Smooth muscle cell (in vitro differentiated cells): ENCODE measurements around the gene SQOR. TPM values are rescaled to one million over a fixed set of nuclear protein-coding genes. Genes with fewer than 3 reads are reported as not detected.

ENCODE experiments used
- DNase-seq: peaks from one replicate; lab custom pipeline; 2025; ENCODE audit not compliant: unreplicated experiment; lab: John Stamatoyannopoulos, UW
- H2AFZ ChIP-seq: fragments of 200-600 bp; sonication (generic); 2 replicates; pipeline ENCODE4 v1.6.0; 2016; ENCODE audit warnings: antibody characterized with exemption, low read depth, mild to moderate bottlenecking
- H3F3A ChIP-seq: fragments of 200-600 bp; sonication (generic); 2 replicates; pipeline ENCODE4 v1.6.0; 2017; ENCODE audit warnings: antibody characterized with exemption, low read depth
- H3K27ac ChIP-seq: fragments of 200-600 bp; sonication (generic); 2 replicates; pipeline ENCODE4 v1.5.1; 2016; ENCODE audit warnings: low read depth, mild to moderate bottlenecking
- H3K27me3 ChIP-seq: fragments of 200-600 bp; sonication (generic); 2 replicates; pipeline ENCODE4 v1.6.1; 2016; ENCODE audit warnings: low read depth, mild to moderate bottlenecking
- H3K36me3 ChIP-seq: fragments of 200-600 bp; sonication (generic); 2 replicates; pipeline ENCODE4 v1.5.1; 2016; ENCODE audit warnings: low read depth
- H3K4me1 ChIP-seq: fragments of 200-600 bp; sonication (generic); 2 replicates; pipeline ENCODE4 v1.5.1; 2016; ENCODE audit warnings: low read depth
- H3K4me2 ChIP-seq: fragments of 200-600 bp; sonication (generic); 2 replicates; pipeline ENCODE4 v1.6.0; 2016; ENCODE audit warnings: mild to moderate bottlenecking
- H3K4me3 ChIP-seq: fragments of 200-600 bp; sonication (generic); 2 replicates; pipeline ENCODE4 v1.5.1; 2016; ENCODE audit warnings: mild to moderate bottlenecking
- H3K79me2 ChIP-seq: fragments of 200-600 bp; sonication (generic); 2 replicates; pipeline ENCODE4 v1.6.0; 2016; ENCODE audit warnings: low read depth, mild to moderate bottlenecking
- H3K9ac ChIP-seq: fragments of 200-600 bp; sonication (generic); 2 replicates; pipeline ENCODE4 v1.6.0; 2016; ENCODE audit warnings: low read depth
- H3K9me3 ChIP-seq: fragments of 200-600 bp; sonication (generic); replicated peaks from 2 replicates; pipeline ENCODE4 v1.5.1; 2016; ENCODE audit warnings: low read depth
- H4K20me1 ChIP-seq: fragments of 200-600 bp; sonication (generic); 2 replicates; pipeline ENCODE4 v1.6.0; 2016; ENCODE audit warnings: low read depth
- CTCF ChIP-seq: fragments of 200-600 bp; sonication (generic); IDR thresholded peaks from 2 replicates; pipeline ENCODE4 v1.5.1; 2017; ENCODE audit warnings: borderline replicate concordance, mild to moderate bottlenecking, antibody characterized with exemption; ENCODE audit not compliant: insufficient read depth, poor library complexity, severe bottlenecking
- WGBS: methylation state at CpG from one replicate; pipeline ENCODE4 v1.1.7; 2016; ENCODE audit warnings: low lambda C conversion rate; 5-methylcytosine and 5-hydroxymethylcytosine counted together
- polyA plus RNA-seq: library from polyadenylated mRNA; unstranded; fragments of >200 nt; fragmentation: Nextera tagmentation; extraction: Ambion mirVana; gene quantifications from 2 replicates; pipeline ENCODE4 v1.2.1, GENCODE V29; 2016
- small RNA-seq: library from RNA; depleted of rRNA; stranded (forward); fragments of <200 nt; gene quantifications from one replicate; pipeline ENCODE3, GENCODE V24; 2014
- total RNA-seq: library from RNA; depleted of rRNA; stranded (reverse); fragments of >200 nt; gene quantifications from 2 replicates; pipeline ENCODE4 v1.2.3, GENCODE V29; 2014

The SQOR gene
- total and polyA plus RNA-seq, 2 experiments from 2014 or later = 9.4 to 9.9 TPM

- no peaks in the 10 kb centered on the region for H3K36me3 ChIP-seq
- H3K4me1 ChIP-seq = peaks cover 6% of the 10 kb centered on the region
- no peaks in the 10 kb centered on the region for H3K27me3 ChIP-seq
- no peak overlapping the region for H3K27ac ChIP-seq
- no peak overlapping the region for H3K4me3 ChIP-seq
- no peaks in the 10 kb centered on the region for H3K79me2 ChIP-seq
- no peak for DNase-seq
- no peaks in the 10 kb centered on the region for H3F3A ChIP-seq
- no peak overlapping the region for H3K4me2 ChIP-seq
- H2AFZ ChIP-seq = no peak overlapping the region
- WGBS = 92% methylated on average over 2 of the region's 2 CpGs
- no peaks in the 10 kb centered on the region for H4K20me1 ChIP-seq
- no peak for TF ChIP-seq CTCF
- H3K9me3 ChIP-seq = no peaks in the 10 kb centered on the region
- H3K9ac ChIP-seq = no peak overlapping the region
Measured at GRCh38 chr15:45732662-45733061, 97.8 kb downstream of the SQOR start.

- Histone ChIP-seq H3K4me1 (peaks cover 6% of the 10 kb centered on the region), H3K36me3 (no peaks in the 10 kb centered on the region), H3F3A (no peaks in the 10 kb centered on the region), H3K4me3 (no peak overlapping the region), H3K27me3 (peaks cover 6% of the 10 kb centered on the region), H3K27ac (no peak overlapping the region), H2AFZ (no peak overlapping the region), H3K4me2 (no peak overlapping the region), H3K9ac (no peak overlapping the region), H3K79me2 (no peaks in the 10 kb centered on the region), H3K9me3 (no peaks in the 10 kb centered on the region), H4K20me1 (no peaks in the 10 kb centered on the region)
- no peak for TF ChIP-seq CTCF
- no peak for DNase-seq
- WGBS = 73% methylated on average over 5 of the region's 5 CpGs
Measured at GRCh38 chr15:45734260-45734711, 99.5 kb downstream of the SQOR start.

Small RNA genes lying within 50 kb of the gene (small RNA-seq; reads per million reads assigned to genes)
- gene RF00019 = not detected

Other genes starting within 250 kb of the SQOR start
- gene SLC30A4, start 112.3 kb upstream of the SQOR start, total RNA-seq = 4.8 and 7.9 TPM in 2 replicates
- 0.43 and 1.9 TPM in 2 replicates for gene SLC30A4, start 112.3 kb upstream of the SQOR start, polyA plus RNA-seq
- 50.3 and 81.6 TPM in 2 replicates for gene BLOC1S6, start 47.6 kb upstream of the SQOR start, total RNA-seq
- gene BLOC1S6, start 47.6 kb upstream of the SQOR start, polyA plus RNA-seq = 30.4 and 34.8 TPM in 2 replicates